MM.1S (cell line): Measurements from ENCODE around the gene ACADVL.

ENCODE experiments used
- DNase-seq: peaks from one replicate; pipeline ENCODE4 v3.0.0-alpha.2; 2015
- H2AFZ ChIP-seq: fragments of 300-600 bp; sonication (generic); 2 replicates; pipeline ENCODE4 v1.6.0; 2016; ENCODE audit warnings: antibody characterized with exemption, low read length
- H3F3A ChIP-seq: fragments of 300-600 bp; sonication (generic); 2 replicates; pipeline ENCODE4 v1.6.1; 2016; ENCODE audit warnings: mild to moderate bottlenecking, antibody characterized with exemption, low read length, moderate library complexity, mixed read lengths; ENCODE audit not compliant: insufficient read depth
- H3K27ac ChIP-seq: fragments of 300-600 bp; sonication (generic); 2 replicates; pipeline ENCODE4 v1.5.1; 2016; ENCODE audit warnings: mild to moderate bottlenecking, low read length
- H3K27me3 ChIP-seq: fragments of 300-600 bp; sonication (generic); replicated peaks from 2 replicates; pipeline ENCODE4 v1.6.0; 2016; ENCODE audit warnings: low read length; ENCODE audit not compliant: insufficient read depth
- H3K36me3 ChIP-seq: fragments of 300-600 bp; sonication (generic); replicated peaks from 2 replicates; pipeline ENCODE4 v1.6.1; 2016; ENCODE audit warnings: mild to moderate bottlenecking, low read length, mixed read lengths; ENCODE audit not compliant: insufficient read depth
- H3K4me1 ChIP-seq: fragments of 300-600 bp; sonication (generic); 2 replicates; pipeline ENCODE4 v1.6.1; 2016; ENCODE audit warnings: low read length, mixed read lengths
- H3K4me2 ChIP-seq: fragments of 300-600 bp; sonication (generic); 2 replicates; pipeline ENCODE4 v1.6.0; 2016; ENCODE audit warnings: low read depth, low read length
- H3K4me3 ChIP-seq: fragments of 300-600 bp; sonication (generic); 2 replicates; pipeline ENCODE4 v1.5.1; 2016; ENCODE audit warnings: low read length, mixed read lengths
- H3K79me2 ChIP-seq: fragments of 300-600 bp; sonication (generic); 2 replicates; pipeline ENCODE4 v1.6.1; 2016; ENCODE audit warnings: mixed run types, low read length, mixed read lengths
- H3K9ac ChIP-seq: fragments of 300-600 bp; sonication (generic); 2 replicates; pipeline ENCODE4 v1.6.1; 2016; ENCODE audit warnings: low read length, mixed read lengths
- H3K9me2 ChIP-seq: fragments of 300-600 bp; sonication (generic); replicated peaks from 2 replicates; pipeline ENCODE4 v1.6.1; 2016; ENCODE audit warnings: mild to moderate bottlenecking, low read length, mixed read lengths; ENCODE audit not compliant: insufficient read depth
- H3K9me3 ChIP-seq: fragments of 300-600 bp; sonication (generic); replicated peaks from 2 replicates; pipeline ENCODE4 v1.6.1; 2016; ENCODE audit warnings: mild to moderate bottlenecking, low read length, mixed read lengths; ENCODE audit not compliant: insufficient read depth
- H4K20me1 ChIP-seq: fragments of 300-600 bp; sonication (generic); 2 replicates; pipeline ENCODE4 v1.6.1; 2016; ENCODE audit warnings: mild to moderate bottlenecking, low read length, moderate library complexity, mixed read lengths; ENCODE audit not compliant: insufficient read depth
- EZH2 ChIP-seq: fragments of 300-600 bp; sonication (generic); optimal IDR thresholded peaks from 2 replicates; pipeline ENCODE3; 2017; ENCODE audit warnings: low read depth, mild to moderate bottlenecking, antibody characterized with exemption, low read length, mixed read lengths
- EZH2phosphoT487 ChIP-seq: fragments of 300-600 bp; sonication (generic); IDR thresholded peaks from 2 replicates; pipeline ENCODE4 v1.6.1; 2018; ENCODE audit warnings: antibody characterized with exemption, low read length
- TF ChIP-seq, protein P1 (sequence below): fragments of 300-600 bp; sonication (generic); IDR thresholded peaks from 2 replicates; pipeline ENCODE4 v1.5.1; 2016; ENCODE audit warnings: antibody characterized with exemption, low read length, mixed read lengths

The ACADVL gene

GRCh38 chr17:7236808-7237207 is 17.1 kb downstream of the ACADVL start:
- peaks cover 34% of the 10 kb centered on the region for H3K4me1 ChIP-seq
- H3K9me3 ChIP-seq = no peaks in the 10 kb centered on the region
- H3K9me2 ChIP-seq = no peaks in the 10 kb centered on the region
- TF ChIP-seq, protein P1, sequence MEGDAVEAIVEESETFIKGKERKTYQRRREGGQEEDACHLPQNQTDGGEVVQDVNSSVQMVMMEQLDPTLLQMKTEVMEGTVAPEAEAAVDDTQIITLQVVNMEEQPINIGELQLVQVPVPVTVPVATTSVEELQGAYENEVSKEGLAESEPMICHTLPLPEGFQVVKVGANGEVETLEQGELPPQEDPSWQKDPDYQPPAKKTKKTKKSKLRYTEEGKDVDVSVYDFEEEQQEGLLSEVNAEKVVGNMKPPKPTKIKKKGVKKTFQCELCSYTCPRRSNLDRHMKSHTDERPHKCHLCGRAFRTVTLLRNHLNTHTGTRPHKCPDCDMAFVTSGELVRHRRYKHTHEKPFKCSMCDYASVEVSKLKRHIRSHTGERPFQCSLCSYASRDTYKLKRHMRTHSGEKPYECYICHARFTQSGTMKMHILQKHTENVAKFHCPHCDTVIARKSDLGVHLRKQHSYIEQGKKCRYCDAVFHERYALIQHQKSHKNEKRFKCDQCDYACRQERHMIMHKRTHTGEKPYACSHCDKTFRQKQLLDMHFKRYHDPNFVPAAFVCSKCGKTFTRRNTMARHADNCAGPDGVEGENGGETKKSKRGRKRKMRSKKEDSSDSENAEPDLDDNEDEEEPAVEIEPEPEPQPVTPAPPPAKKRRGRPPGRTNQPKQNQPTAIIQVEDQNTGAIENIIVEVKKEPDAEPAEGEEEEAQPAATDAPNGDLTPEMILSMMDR = no peak
- TF ChIP-seq EZH2phosphoT487 = no peak
- no peak for TF ChIP-seq EZH2
- H3K79me2 ChIP-seq = peaks cover 86% of the 10 kb centered on the region
- no peak for DNase-seq
- H3F3A ChIP-seq = peaks cover 45% of the 10 kb centered on the region
- no peak overlapping the region for H3K9ac ChIP-seq
- H3K36me3 ChIP-seq = no peaks in the 10 kb centered on the region; the same call in 1 of the 2 replicates
- H3K27ac ChIP-seq = no peak overlapping the region
- H3K4me2 ChIP-seq = no peak overlapping the region
- no peak overlapping the region for H2AFZ ChIP-seq
- H4K20me1 ChIP-seq = no peaks in the 10 kb centered on the region
- H3K27me3 ChIP-seq = no peaks in the 10 kb centered on the region
- no peak overlapping the region for H3K4me3 ChIP-seq

DNA sequence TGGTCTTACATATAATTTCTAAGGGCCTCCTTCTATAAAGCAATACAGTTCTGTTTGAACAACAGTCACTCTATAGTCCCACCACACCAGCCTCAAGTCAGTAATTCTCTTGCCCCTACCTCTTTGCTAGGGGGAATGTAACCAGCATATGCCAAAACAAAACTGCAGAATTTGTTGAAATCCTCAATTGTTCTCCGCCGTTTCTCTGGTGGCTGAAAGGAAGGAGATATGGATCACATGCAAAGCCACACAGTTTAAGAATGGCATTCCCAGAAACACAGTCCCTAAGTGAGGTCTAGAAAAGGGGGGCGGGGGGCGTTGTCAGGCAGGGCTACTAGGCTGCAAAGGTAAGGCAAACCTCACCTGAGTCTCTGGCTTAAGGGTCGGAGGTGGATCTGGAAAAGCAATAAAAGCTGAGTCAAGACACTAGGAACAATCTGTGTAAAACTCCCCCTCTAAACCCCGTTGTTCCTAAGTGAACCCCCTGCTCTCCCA is 17.6 kb downstream of the ACADVL start:
- peak overlapping the region; percentile 79; the same call in 1 of the 2 replicates for H3K9ac ChIP-seq

GRCh38 chr17:7237761-7238419 is 18.2 kb downstream of the ACADVL start:
- Histone ChIP-seq H4K20me1 (no peaks in the 10 kb centered on the region), H3K4me1 (peaks cover 34% of the 10 kb centered on the region), H3K79me2 (peaks cover 79% of the 10 kb centered on the region), H3K36me3 (no peaks in the 10 kb centered on the region; the same call in 1 of the 2 replicates), H3F3A (peaks cover 48% of the 10 kb centered on the region), H2AFZ (no peak overlapping the region), H3K9me3 (no peaks in the 10 kb centered on the region), H3K4me3 (peak overlapping the region; percentile 91), H3K9me2 (no peaks in the 10 kb centered on the region), H3K4me2 (peak overlapping the region; percentile 48; the same call in 1 of the 2 replicates), H3K27me3 (no peaks in the 10 kb centered on the region), H3K9ac (peak overlapping the region; percentile 79), H3K27ac (peak overlapping the region; percentile 68; the same call in 1 of the 2 replicates)
- no peak for TF ChIP-seq EZH2
- TF ChIP-seq, protein P1 = no peak
- no peak for TF ChIP-seq EZH2phosphoT487
- peak; percentile 78 for DNase-seq

More for the DNA sequence above, 17.6 kb downstream of the ACADVL start:
- Histone ChIP-seq H3K9me3 (no peaks in the 10 kb centered on the region), H3K4me1 (peaks cover 34% of the 10 kb centered on the region), H2AFZ (no peak overlapping the region), H3K27me3 (no peaks in the 10 kb centered on the region), H3K79me2 (peaks cover 85% of the 10 kb centered on the region), H3K9me2 (no peaks in the 10 kb centered on the region), H3K4me3 (peak overlapping the region; percentile 60), H3K4me2 (peak overlapping the region; percentile 48; the same call in 1 of the 2 replicates), H3K27ac (peak overlapping the region; percentile 68; the same call in 1 of the 2 replicates), H3K36me3 (no peaks in the 10 kb centered on the region; the same call in 1 of the 2 replicates), H3F3A (peaks cover 48% of the 10 kb centered on the region), H4K20me1 (no peaks in the 10 kb centered on the region)
- DNase-seq = no peak
- TF ChIP-seq EZH2 = no peak
- TF ChIP-seq, protein P1 = no peak
